Dendritic cell treated with granulocyte-macrophage colony-stimulating factor and Interleukin-4, amounts not matched to agents 40 ng/mL and 50 ng/mL, for 4 days (primary cell): Measurements from ENCODE around the gene CACNB1.

Source experiments
- H3K27ac Mint-ChIP-seq: one replicate; pipeline ENCODE4 v1.8.0; 2022; ENCODE audit warnings: mild to moderate bottlenecking, mixed read lengths
- H3K27me3 Mint-ChIP-seq: one replicate; pipeline ENCODE4 v1.8.0; 2022; ENCODE audit warnings: mild to moderate bottlenecking, mixed read lengths
- H3K36me3 Mint-ChIP-seq: one replicate; pipeline ENCODE4 v1.8.0; 2022; ENCODE audit warnings: low read depth, mixed read lengths
- H3K4me1 Mint-ChIP-seq: one replicate; pipeline ENCODE4 v1.8.0; 2022; ENCODE audit warnings: low read depth, mixed read lengths
- H3K4me3 Mint-ChIP-seq: one replicate; pipeline ENCODE4 v1.8.0; 2022; ENCODE audit warnings: mild to moderate bottlenecking, moderate library complexity, mixed read lengths
- H3K9me3 Mint-ChIP-seq: one replicate; pipeline ENCODE4 v1.8.0; 2022; ENCODE audit warnings: mixed read lengths
- intact Hi-C: fragments of 100-400 bp; cut with micrococcal nuclease; formaldehyde crosslinking; loops from one replicate; pipeline ENCODE4 v1.15.0; 2022

The CACNB1 gene

DNA sequence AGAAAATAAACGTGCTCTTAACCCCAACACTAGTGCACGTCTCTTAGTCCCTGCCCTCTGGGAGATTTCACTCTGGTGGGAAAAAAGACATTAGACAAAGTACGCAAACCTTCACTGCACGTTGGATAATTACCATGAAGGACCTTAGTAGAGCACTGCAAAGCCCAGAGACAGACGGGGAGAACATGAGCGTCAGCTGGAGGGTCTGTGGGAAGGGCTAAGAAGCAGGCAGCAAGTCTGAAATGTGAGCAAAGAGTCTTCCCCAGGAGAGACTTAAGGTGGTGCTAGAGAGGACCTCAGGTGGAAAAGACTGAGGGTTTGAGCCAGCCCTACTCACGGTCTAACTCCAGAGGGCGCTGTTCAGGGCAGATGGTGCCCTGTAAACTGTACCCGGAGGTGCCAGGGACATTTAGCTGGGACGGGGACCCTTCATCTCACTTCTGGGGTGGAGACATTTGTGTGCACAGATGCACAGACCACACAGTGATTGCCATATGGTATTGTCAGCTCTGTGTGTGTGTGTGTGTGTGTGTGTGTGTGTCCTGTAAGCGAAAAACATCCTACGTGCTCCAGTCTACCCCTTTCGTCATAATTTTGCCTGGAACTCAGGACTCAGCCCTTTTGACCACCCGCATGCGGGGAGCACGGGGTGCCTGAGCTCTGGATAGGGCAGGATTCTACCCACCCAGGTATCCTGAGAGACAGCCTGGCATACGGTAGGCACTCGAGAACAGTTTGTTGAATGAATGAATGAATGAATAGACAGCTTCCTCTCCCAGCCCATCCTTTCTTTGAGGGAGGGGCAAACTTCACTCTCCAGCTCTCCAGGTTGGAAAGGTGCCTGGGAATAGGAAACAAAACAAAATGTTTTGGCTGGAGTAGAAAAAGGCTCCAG, 38.3 kb upstream of the CACNB1 start:
- no peaks in the 10 kb centered on the region for H3K36me3 Mint-ChIP-seq
- peaks cover 41% of the 10 kb centered on the region for H3K27me3 Mint-ChIP-seq
- no peak overlapping the region for H3K4me3 Mint-ChIP-seq
- H3K9me3 Mint-ChIP-seq, result no peaks in the 10 kb centered on the region
- intact Hi-C loops, result loop anchor here (10.0 kb wide), 1 partner anchor 161 kb away; no protein-coding TSS in a partner anchor
- peaks cover 23% of the 10 kb centered on the region for H3K4me1 Mint-ChIP-seq
- H3K27ac Mint-ChIP-seq, result no peak overlapping the region

- no peaks in the 10 kb centered on the region for H3K36me3 Mint-ChIP-seq
- peaks cover 18% of the 10 kb centered on the region for H3K4me1 Mint-ChIP-seq
- intact Hi-C loops, result loop anchor here (10.0 kb wide), 1 partner anchor 157 kb away; no protein-coding TSS in a partner anchor
- H3K4me3 Mint-ChIP-seq, result no peak overlapping the region
- H3K27ac Mint-ChIP-seq, result peak overlapping the region; percentile 15
- H3K27me3 Mint-ChIP-seq, result peaks cover 53% of the 10 kb centered on the region
- H3K9me3 Mint-ChIP-seq, result no peaks in the 10 kb centered on the region
Measured at GRCh38 chr17:39231591-39232551, 34.4 kb upstream of the CACNB1 start.

DNA sequence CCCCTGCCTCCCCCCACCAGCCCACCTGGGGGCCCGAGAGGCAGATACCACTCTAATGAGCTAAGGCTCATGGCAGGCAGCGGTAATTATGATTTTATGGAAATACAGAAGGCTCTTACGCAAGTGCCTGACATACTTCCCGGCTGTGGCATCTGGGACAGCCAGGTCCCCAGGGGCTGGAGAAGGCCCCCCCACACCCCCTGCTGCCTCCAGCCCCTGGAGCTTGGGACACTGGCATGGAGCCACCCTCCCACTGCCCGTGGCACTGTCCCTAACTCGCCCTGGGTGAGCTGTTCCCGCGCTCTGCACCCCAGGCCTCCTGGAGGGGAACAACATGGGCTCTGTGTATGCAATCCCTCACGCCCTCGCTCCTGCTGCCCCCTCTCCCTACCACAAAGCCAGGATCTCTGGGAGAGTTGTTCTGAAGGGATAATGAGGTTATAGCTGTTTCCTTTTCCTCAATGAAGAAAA, 33.7 kb upstream of the CACNB1 start:
- Mint-ChIP-seq H3K27me3 (peaks cover 59% of the 10 kb centered on the region), H3K4me1 (peaks cover 21% of the 10 kb centered on the region), H3K4me3 (no peak overlapping the region), H3K27ac (no peak overlapping the region), H3K36me3 (no peaks in the 10 kb centered on the region), H3K9me3 (no peaks in the 10 kb centered on the region)
- intact Hi-C loops, result loop anchor here (10.0 kb wide), 1 partner anchor 156 kb away; no protein-coding TSS in a partner anchor

DNA sequence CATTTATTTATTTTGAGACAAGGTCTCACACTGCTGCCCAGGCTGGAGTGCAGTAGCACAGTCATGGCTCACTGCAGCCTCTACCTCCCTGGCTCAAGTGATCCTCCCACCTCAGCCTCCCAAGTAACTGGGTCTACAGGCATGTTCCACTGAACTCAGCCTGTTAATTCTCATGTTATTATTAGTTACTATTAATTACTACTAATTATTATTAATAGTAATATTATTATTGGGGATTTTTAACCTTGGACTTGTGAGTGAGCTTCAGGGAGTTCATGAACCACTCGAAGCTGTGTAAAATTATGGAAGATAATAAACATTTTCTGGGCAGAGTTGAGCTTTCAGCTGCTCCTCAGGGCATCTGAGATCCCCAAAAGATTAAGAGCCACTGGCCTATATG, 32.9 kb upstream of the CACNB1 start:
- no peak overlapping the region for H3K4me3 Mint-ChIP-seq
- H3K4me1 Mint-ChIP-seq, result peaks cover 26% of the 10 kb centered on the region
- H3K36me3 Mint-ChIP-seq, result no peaks in the 10 kb centered on the region
- H3K9me3 Mint-ChIP-seq, result no peaks in the 10 kb centered on the region
- no peak overlapping the region for H3K27ac Mint-ChIP-seq
- H3K27me3 Mint-ChIP-seq, result peaks cover 64% of the 10 kb centered on the region
- intact Hi-C loops, result loop anchor here (10.0 kb wide), 1 partner anchor 156 kb away; no protein-coding TSS in a partner anchor

- no peak overlapping the region for H3K4me3 Mint-ChIP-seq
- peaks cover 74% of the 10 kb centered on the region for H3K27me3 Mint-ChIP-seq
- peaks cover 35% of the 10 kb centered on the region for H3K4me1 Mint-ChIP-seq
- no peaks in the 10 kb centered on the region for H3K36me3 Mint-ChIP-seq
- H3K27ac Mint-ChIP-seq, result no peak overlapping the region
- intact Hi-C loops, result no loop called here
- no peaks in the 10 kb centered on the region for H3K9me3 Mint-ChIP-seq
Measured at GRCh38 chr17:39229274-39229913, 31.9 kb upstream of the CACNB1 start.

- Mint-ChIP-seq H3K4me3 (no peak overlapping the region), H3K36me3 (no peaks in the 10 kb centered on the region), H3K27me3 (peaks cover 91% of the 10 kb centered on the region), H3K27ac (no peak overlapping the region), H3K9me3 (no peaks in the 10 kb centered on the region), H3K4me1 (peaks cover 39% of the 10 kb centered on the region)
- intact Hi-C loops, result no loop called here
Measured at GRCh38 chr17:39227364-39227919, 30.0 kb upstream of the CACNB1 start.

GRCh38 chr17:39225959-39226683, 28.7 kb upstream of the CACNB1 start:
- H3K4me1 Mint-ChIP-seq, result peaks cover 28% of the 10 kb centered on the region
- intact Hi-C loops, result no loop called here
- H3K9me3 Mint-ChIP-seq, result no peaks in the 10 kb centered on the region
- no peak overlapping the region for H3K27ac Mint-ChIP-seq
- peaks cover 86% of the 10 kb centered on the region for H3K27me3 Mint-ChIP-seq
- no peaks in the 10 kb centered on the region for H3K36me3 Mint-ChIP-seq
- H3K4me3 Mint-ChIP-seq, result peak overlapping the region; percentile 68

DNA sequence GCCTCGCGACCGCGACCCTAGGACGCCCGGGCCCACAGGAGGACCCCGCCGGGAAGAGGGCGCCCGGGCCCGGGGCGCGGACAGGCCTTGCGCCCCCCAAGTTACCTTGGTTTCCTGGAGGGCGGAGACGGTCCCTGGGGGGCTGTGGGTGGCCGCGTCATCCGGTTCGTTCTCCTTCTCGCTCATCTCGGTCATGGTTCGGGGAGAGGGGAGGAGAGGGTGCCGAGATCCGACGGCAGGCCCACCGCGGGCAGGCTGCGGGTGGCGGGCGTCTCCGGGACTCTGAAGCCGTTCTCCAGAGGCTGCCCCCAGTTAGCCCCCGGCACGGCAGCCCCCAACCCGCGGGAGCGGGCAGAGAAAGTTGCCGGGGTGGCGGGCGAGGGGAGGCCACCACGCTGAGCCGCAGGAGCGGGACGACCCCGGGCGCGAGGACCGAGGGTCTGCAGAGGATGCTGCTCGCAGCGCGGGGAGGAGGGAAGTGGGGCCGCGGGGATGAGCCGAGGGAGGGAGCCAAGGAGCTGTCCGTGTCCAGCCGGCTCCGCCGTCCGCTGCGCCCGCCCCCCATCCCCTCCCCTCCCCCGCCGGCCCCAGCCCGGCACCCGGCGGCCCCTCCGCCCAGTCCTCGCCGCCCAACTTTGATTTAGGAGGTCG, 28.0 kb upstream of the CACNB1 start, which contains the start of gene STAC2:
Gene STAC2 (minus strand): TSS at position 638 of the 651 bp plus-strand sequence. CDS start 443 bp downstream, at position 195.
- peaks cover 79% of the 10 kb centered on the region for H3K27me3 Mint-ChIP-seq
- intact Hi-C loops, result no loop called here
- no peaks in the 10 kb centered on the region for H3K9me3 Mint-ChIP-seq
- H3K4me1 Mint-ChIP-seq, result peaks cover 28% of the 10 kb centered on the region
- peak within 1 kb of the TSS; percentile 68 for H3K4me3 Mint-ChIP-seq
- H3K27ac Mint-ChIP-seq, result no peak within 1 kb of the TSS
- H3K36me3 Mint-ChIP-seq, result no peaks in the 10 kb centered on the region

- Mint-ChIP-seq H3K4me1 (peaks cover 28% of the 10 kb centered on the region), H3K4me3 (peak overlapping the region; percentile 65), H3K27me3 (peaks cover 82% of the 10 kb centered on the region), H3K36me3 (no peaks in the 10 kb centered on the region), H3K9me3 (no peaks in the 10 kb centered on the region), H3K27ac (no peak overlapping the region)
- intact Hi-C loops, result no loop called here
Measured at GRCh38 chr17:39224778-39225307, 27.4 kb upstream of the CACNB1 start.

- intact Hi-C loops, result no loop called here
- no peaks in the 10 kb centered on the region for H3K9me3 Mint-ChIP-seq
- H3K4me1 Mint-ChIP-seq, result peaks cover 22% of the 10 kb centered on the region
- no peak overlapping the region for H3K27ac Mint-ChIP-seq
- no peak overlapping the region for H3K4me3 Mint-ChIP-seq
- peaks cover 82% of the 10 kb centered on the region for H3K27me3 Mint-ChIP-seq
- no peaks in the 10 kb centered on the region for H3K36me3 Mint-ChIP-seq
Measured at GRCh38 chr17:39223907-39224777, 26.7 kb upstream of the CACNB1 start.
